ENCODE results near the gene ACTR3. TPM values are rescaled to one million over a fixed set of nuclear protein-coding genes. Genes with fewer than 3 reads are reported as not detected.

ACTR3 gene
- total and polyA plus RNA-seq, 9 donors = 41.7 to 167 (median 133) TPM

GRCh38 chr2:113869253-113869652, 20.6 kb upstream of the ACTR3 start:
- no peaks in the 10 kb centered on the region for H3K9me3 ChIP-seq
- 85 to 97% (median 91%) methylated on average over 1 of the region's 1 CpG for WGBS, 3 donors
- H3K4me3 ChIP-seq = no peak overlapping the region
- no peak for TF ChIP-seq CTCF (IDR thresholded peaks at IDR 0.05)
- TF ChIP-seq EP300 (IDR thresholded peaks at IDR 0.05) = no peak
- no peak for TF ChIP-seq POLR2A (IDR thresholded peaks at IDR 0.05)
- no peaks in the 10 kb centered on the region for H3K27me3 ChIP-seq
- no peaks in the 10 kb centered on the region for H3K4me1 ChIP-seq (ENCODE audit: insufficient read depth)
- no peak overlapping the region for H3K27ac ChIP-seq
- no peaks in the 10 kb centered on the region for H3K36me3 ChIP-seq
- intact Hi-C loops (cut with DNase I) = no loop called here
- DNase-seq = no peak

- TF ChIP-seq POLR2A (IDR thresholded peaks at IDR 0.05) = no peak
- TF ChIP-seq CTCF (IDR thresholded peaks at IDR 0.05) = no peak
- no peak for TF ChIP-seq EP300 (IDR thresholded peaks at IDR 0.05)
- Histone ChIP-seq H3K27ac (no peak overlapping the region), H3K9me3 (no peaks in the 10 kb centered on the region), H3K27me3 (no peaks in the 10 kb centered on the region), H3K36me3 (no peaks in the 10 kb centered on the region), H3K4me1 (ENCODE audit: insufficient read depth) (no peaks in the 10 kb centered on the region), H3K4me3 (no peak overlapping the region)
- 73 to 85% (median 76%) methylated on average over 4 of the region's 4 CpGs for WGBS, 3 donors
- no peak for DNase-seq
- intact Hi-C loops (cut with DNase I) = no loop called here
Observed at GRCh38 chr2:113872201-113872600, 17.7 kb upstream of the ACTR3 start.

DNA sequence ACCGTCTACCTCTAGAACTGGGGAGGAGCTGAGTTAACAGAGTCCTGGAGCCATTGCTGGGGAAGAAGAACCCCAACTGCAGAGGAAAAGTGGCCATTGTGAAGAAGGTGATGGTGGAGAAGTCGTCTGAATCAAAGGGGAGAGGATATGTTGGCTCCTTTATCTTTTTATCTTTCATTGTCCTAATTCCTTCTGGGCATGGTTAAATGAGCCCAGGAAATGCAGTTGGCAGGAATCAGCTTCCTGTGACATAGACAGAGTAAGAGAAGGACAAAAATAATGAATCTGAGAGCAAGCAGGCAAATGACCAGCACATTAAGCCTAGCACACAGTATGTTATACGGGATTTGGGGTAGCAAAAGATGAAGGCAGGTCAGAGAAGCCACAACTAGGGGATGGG, 16.0 kb upstream of the ACTR3 start:
- Histone ChIP-seq H3K36me3 (no peaks in the 10 kb centered on the region), H3K4me1 (ENCODE audit: insufficient read depth) (no peaks in the 10 kb centered on the region), H3K4me3 (no peak overlapping the region), H3K27me3 (no peaks in the 10 kb centered on the region), H3K27ac (no peak overlapping the region), H3K9me3 (no peaks in the 10 kb centered on the region)
- no peak for DNase-seq
- WGBS, 3 donors = 71 to 86% (median 72%) methylated on average over 3 of the region's 3 CpGs
- TF ChIP-seq POLR2A (IDR thresholded peaks at IDR 0.05) (no peak), EP300 (IDR thresholded peaks at IDR 0.05) (no peak), CTCF (IDR thresholded peaks at IDR 0.05) (no peak)
- intact Hi-C loops (cut with DNase I) = no loop called here

GRCh38 chr2:113875135-113875534, 14.8 kb upstream of the ACTR3 start:
- intact Hi-C loops (cut with DNase I) = no loop called here
- Histone ChIP-seq H3K36me3 (no peaks in the 10 kb centered on the region), H3K27me3 (no peaks in the 10 kb centered on the region), H3K4me1 (ENCODE audit: insufficient read depth) (no peaks in the 10 kb centered on the region), H3K4me3 (no peak overlapping the region), H3K9me3 (no peaks in the 10 kb centered on the region), H3K27ac (no peak overlapping the region)
- TF ChIP-seq POLR2A (IDR thresholded peaks at IDR 0.05) = no peak
- TF ChIP-seq EP300 (IDR thresholded peaks at IDR 0.05) = no peak
- no peak for TF ChIP-seq CTCF (IDR thresholded peaks at IDR 0.05)
- 23 to 39% (median 30%) methylated on average over 2 of the region's 2 CpGs for WGBS, 3 donors
- DNase-seq = no peak

All from ovary (tissue), 9 donors.